SK-N-SH treated with all-trans-retinoic acid at 6 μM for 48 hours (cell line): ENCODE results near the gene TBL1X.

Experiments used
- ATAC-seq: fragments of 200-7000 bp; cut with Tn5 transposase; 3 replicates; pipeline ENCODE4 v1.9.1; 2020; ENCODE audit warnings: mild to moderate bottlenecking, moderate library complexity
- ARNTL ChIP-seq: fragments of 450-650 bp; formaldehyde crosslinking; IDR thresholded peaks from 2 replicates; pipeline ENCODE4 v1.5.0; 2020; ENCODE audit warnings: low read depth, mild to moderate bottlenecking, moderate library complexity, borderline replicate concordance
- BACH2 ChIP-seq: fragments of 250-450 bp; sonication (Bioruptor Pico); IDR thresholded peaks from 2 replicates; pipeline ENCODE4 v1.9.0; 2021; ENCODE audit warnings: mild to moderate bottlenecking, borderline replicate concordance
- CSRNP3 ChIP-seq: fragments of 250-450 bp; sonication (Bioruptor Pico); IDR thresholded peaks from 2 replicates; pipeline ENCODE4 v1.5.1; 2021; ENCODE audit warnings: mild to moderate bottlenecking, moderate library complexity
- ESRRG ChIP-seq: fragments of 250-450 bp; sonication (Bioruptor Pico); IDR thresholded peaks from 2 replicates; pipeline ENCODE4 v1.6.1; 2021; ENCODE audit warnings: mild to moderate bottlenecking
- ISL1 ChIP-seq: fragments of 250-450 bp; sonication (Bioruptor Pico); IDR thresholded peaks from 2 replicates; pipeline ENCODE4 v2.1.2; 2022; ENCODE audit warnings: mild to moderate bottlenecking, moderate library complexity
- PATZ1 ChIP-seq: fragments of 250-450 bp; sonication (Bioruptor Pico); IDR thresholded peaks from 2 replicates; pipeline ENCODE4 v1.8.0; 2020; ENCODE audit warnings: mild to moderate bottlenecking, moderate library complexity, borderline replicate concordance
- RARB ChIP-seq: fragments of 250-450 bp; sonication (Bioruptor Pico); IDR thresholded peaks from 2 replicates; pipeline ENCODE4 v1.8.0; 2021; ENCODE audit warnings: mild to moderate bottlenecking, moderate library complexity
- SNAI2 ChIP-seq: fragments of 250-450 bp; sonication (Bioruptor Pico); IDR thresholded peaks from 2 replicates; pipeline ENCODE4 v1.5.0; 2020; ENCODE audit warnings: mild to moderate bottlenecking, moderate library complexity
- TCF4 ChIP-seq: fragments of 250-450 bp; sonication (Bioruptor Pico); IDR thresholded peaks from 2 replicates; pipeline ENCODE4 v1.8.0; 2021; ENCODE audit warnings: mild to moderate bottlenecking, moderate library complexity, borderline replicate concordance
- TOX ChIP-seq: fragments of 250-450 bp; sonication (Bioruptor Pico); IDR thresholded peaks from 2 replicates; pipeline ENCODE4 v1.8.0; 2021; ENCODE audit warnings: mild to moderate bottlenecking, moderate library complexity, borderline replicate concordance
- TSHZ2 ChIP-seq: fragments of 250-450 bp; sonication (Bioruptor Pico); IDR thresholded peaks from 2 replicates; pipeline ENCODE4 v1.5.0; 2020; ENCODE audit warnings: mild to moderate bottlenecking, moderate library complexity
- ZC3H10 ChIP-seq: fragments of 250-450 bp; sonication (Bioruptor Pico); IDR thresholded peaks from 2 replicates; pipeline ENCODE4 v1.5.1; 2021; ENCODE audit warnings: mild to moderate bottlenecking, moderate library complexity
- ZFP3 ChIP-seq: fragments of 250-450 bp; sonication (Bioruptor Pico); IDR thresholded peaks from 2 replicates; pipeline ENCODE4 v1.5.0; 2020; ENCODE audit warnings: mild to moderate bottlenecking, moderate library complexity
- ZFP30 ChIP-seq: fragments of 450-650 bp; formaldehyde crosslinking; IDR thresholded peaks from 2 replicates; pipeline ENCODE4 v1.5.0; 2022; ENCODE audit warnings: mild to moderate bottlenecking, moderate library complexity
- ZNF565 ChIP-seq: fragments of 450-650 bp; formaldehyde crosslinking; conservative IDR thresholded peaks from 2 replicates; pipeline ENCODE4 v1.5.0; 2020; ENCODE audit warnings: low read depth, mild to moderate bottlenecking, moderate library complexity
- ZNF70 ChIP-seq: fragments of 450-650 bp; formaldehyde crosslinking; IDR thresholded peaks from 2 replicates; pipeline ENCODE4 v1.5.0; 2020; ENCODE audit warnings: mild to moderate bottlenecking, moderate library complexity
- ZNF8 ChIP-seq: fragments of 450-650 bp; formaldehyde crosslinking; IDR thresholded peaks from 2 replicates; pipeline ENCODE4 v1.5.0; 2020; ENCODE audit warnings: mild to moderate bottlenecking, moderate library complexity
- TF ChIP-seq, protein P1 (sequence below): fragments of 250-450 bp; sonication (Bioruptor Pico); IDR thresholded peaks from 2 replicates; pipeline ENCODE4 v1.8.0; 2021; ENCODE audit warnings: low read depth, mild to moderate bottlenecking, moderate library complexity, borderline replicate concordance

Gene TBL1X

GRCh38 chrX:9775930-9776329, 311.1 kb downstream of the TBL1X start:
- ATAC-seq: no peak

DNA sequence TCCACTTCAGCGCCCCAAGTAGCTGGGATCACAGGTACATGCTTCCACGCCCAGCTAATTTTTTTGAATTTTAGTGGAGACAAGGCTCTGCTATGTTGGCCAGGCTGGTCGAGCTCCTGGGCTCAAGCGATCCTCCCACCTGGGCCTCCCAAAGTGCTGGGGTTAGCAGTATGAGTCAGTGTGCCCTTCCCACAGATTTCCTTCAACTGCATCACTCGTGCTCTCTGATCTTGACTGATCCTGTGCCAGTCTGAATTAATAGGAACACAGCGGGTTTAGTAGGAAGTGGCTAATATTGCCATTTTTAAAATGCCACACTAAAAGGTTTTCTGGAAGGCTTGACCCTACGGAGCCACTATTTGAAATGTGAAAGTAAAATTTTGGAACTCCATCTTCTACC, 317.1 kb downstream of the TBL1X start:
- TF ChIP-seq ZNF565 (CRISPR knock-in tag) (no peak), TSHZ2 (CRISPR knock-in tag) (no peak), ESRRG (CRISPR knock-in tag) (no peak), TCF4 (CRISPR knock-in tag) (no peak), ZFP30 (CRISPR knock-in tag) (no peak), ZFP3 (CRISPR knock-in tag) (no peak), TOX (CRISPR knock-in tag) (no peak), ISL1 (CRISPR knock-in tag) (no peak), CSRNP3 (no peak), SNAI2 (no peak)
- TF ChIP-seq, protein P1, sequence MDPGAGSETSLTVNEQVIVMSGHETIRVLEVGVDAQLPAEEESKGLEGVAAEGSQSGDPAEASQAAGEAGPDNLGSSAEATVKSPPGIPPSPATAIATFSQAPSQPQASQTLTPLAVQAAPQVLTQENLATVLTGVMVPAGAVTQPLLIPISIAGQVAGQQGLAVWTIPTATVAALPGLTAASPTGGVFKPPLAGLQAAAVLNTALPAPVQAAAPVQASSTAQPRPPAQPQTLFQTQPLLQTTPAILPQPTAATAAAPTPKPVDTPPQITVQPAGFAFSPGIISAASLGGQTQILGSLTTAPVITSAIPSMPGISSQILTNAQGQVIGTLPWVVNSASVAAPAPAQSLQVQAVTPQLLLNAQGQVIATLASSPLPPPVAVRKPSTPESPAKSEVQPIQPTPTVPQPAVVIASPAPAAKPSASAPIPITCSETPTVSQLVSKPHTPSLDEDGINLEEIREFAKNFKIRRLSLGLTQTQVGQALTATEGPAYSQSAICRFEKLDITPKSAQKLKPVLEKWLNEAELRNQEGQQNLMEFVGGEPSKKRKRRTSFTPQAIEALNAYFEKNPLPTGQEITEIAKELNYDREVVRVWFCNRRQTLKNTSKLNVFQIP (CRISPR knock-in tag): no peak
- ATAC-seq: no peak

More at GRCh38 chrX:9775930-9776329, 311.1 kb downstream of the TBL1X start:
- TF ChIP-seq ZC3H10 (CRISPR knock-in tag): no peak
- TF ChIP-seq ZNF70 (CRISPR knock-in tag): no peak
- no peak for TF ChIP-seq ZNF8
- no peak for TF ChIP-seq BACH2 (CRISPR knock-in tag)
- no peak for TF ChIP-seq TCF4 (CRISPR knock-in tag)
- no peak for TF ChIP-seq SNAI2
- TF ChIP-seq CSRNP3: no peak
- TF ChIP-seq, protein P1 (CRISPR knock-in tag): no peak
- TF ChIP-seq PATZ1 (CRISPR knock-in tag): no peak
- TF ChIP-seq ARNTL (CRISPR knock-in tag): no peak
- TF ChIP-seq TSHZ2 (CRISPR knock-in tag): no peak
- TF ChIP-seq RARB (CRISPR knock-in tag): no peak
- no peak for TF ChIP-seq ZFP30 (CRISPR knock-in tag)
- TF ChIP-seq, all 23 proteins: peak for 0
